Heart left ventricle (tissue), 13 donors: Measurements from ENCODE around the gene LSAMP.

Experiments
- POLR2A ChIP-seq, 2 donors: fragments of 450-650 bp; IDR thresholded peaks; one replicate each; pipeline ENCODE4 v1.6.1; 2017; ENCODE audit warnings: antibody characterized with exemption in 2 of 2, mild to moderate bottlenecking in 2 of 2, moderate library complexity in 2 of 2
- TF ChIP-seq, protein P1 (sequence below), 12 donors: fragments of 200-600 bp; sonication (generic) in 4 of 12; IDR thresholded peaks; one replicate each; pipeline versions ENCODE4 v1.5.0 to v1.8.0; 2018 to 2022; ENCODE audit warnings: antibody characterized with exemption in 12 of 12, mild to moderate bottlenecking in 5 of 12
- donor health status: ischemic (EF 13 %, LVEDD 7.1; RV severe dilation, severe dysfunction).
- donor health status: DM: no; HTN: yes; CAD: no.
- donor health status: DM: no; HTN: no; CAD: no.
- donor health status: ischemic (EF 25% LVEDD 6.9; RV normal size, moderate dysfunction).
- donor health status: ischemic (EF 25% LVEDD 5.7; RV mildly dilated, moderate dysfunction).
- donor health status: ischemic (EF 35%, LVEDD 5.7; RV mildly dilated, moderate dysfunction).
- donor health status: nonischemic (EF 11% LVEDD 7.7; RV severe dilation, severe dysfunction).
- donor health status: DM: yes; HTN: yes; CAD: no.
- donor health status: PGD.
- donor health status: ischemic (EF 29% LVEDD 5.4; RV normal size, mild dysfunction).
- donor health status: nonischemic (EF 23%, LVEDD 6.1; RV moderate dilation, normal function).

- TF ChIP-seq, protein P1, sequence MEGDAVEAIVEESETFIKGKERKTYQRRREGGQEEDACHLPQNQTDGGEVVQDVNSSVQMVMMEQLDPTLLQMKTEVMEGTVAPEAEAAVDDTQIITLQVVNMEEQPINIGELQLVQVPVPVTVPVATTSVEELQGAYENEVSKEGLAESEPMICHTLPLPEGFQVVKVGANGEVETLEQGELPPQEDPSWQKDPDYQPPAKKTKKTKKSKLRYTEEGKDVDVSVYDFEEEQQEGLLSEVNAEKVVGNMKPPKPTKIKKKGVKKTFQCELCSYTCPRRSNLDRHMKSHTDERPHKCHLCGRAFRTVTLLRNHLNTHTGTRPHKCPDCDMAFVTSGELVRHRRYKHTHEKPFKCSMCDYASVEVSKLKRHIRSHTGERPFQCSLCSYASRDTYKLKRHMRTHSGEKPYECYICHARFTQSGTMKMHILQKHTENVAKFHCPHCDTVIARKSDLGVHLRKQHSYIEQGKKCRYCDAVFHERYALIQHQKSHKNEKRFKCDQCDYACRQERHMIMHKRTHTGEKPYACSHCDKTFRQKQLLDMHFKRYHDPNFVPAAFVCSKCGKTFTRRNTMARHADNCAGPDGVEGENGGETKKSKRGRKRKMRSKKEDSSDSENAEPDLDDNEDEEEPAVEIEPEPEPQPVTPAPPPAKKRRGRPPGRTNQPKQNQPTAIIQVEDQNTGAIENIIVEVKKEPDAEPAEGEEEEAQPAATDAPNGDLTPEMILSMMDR (IDR thresholded peaks at IDR 0.05) = no peak
- TF ChIP-seq POLR2A (IDR thresholded peaks at IDR 0.05) = no peak
Measured at GRCh38 chr3:116139641-116140040, 305.6 kb downstream of the LSAMP start.
